Fibroblast of pulmonary artery (primary cell): Measurements from ENCODE around the gene CHRNB2.
A peak's percentile ranks its signal among the peaks of the same experiment; 100 is the strongest.

Source experiments
- DNase-seq: peaks from one replicate; pipeline ENCODE4 v3.0.0-alpha.2; 2010; ENCODE audit warnings: low read depth
- H3K4me3 ChIP-seq: replicated peaks from 2 replicates; pipeline ENCODE4 v1.5.1; 2011; ENCODE audit warnings: low read depth, mild to moderate bottlenecking, control low read depth, low read length, moderate library complexity
- CTCF ChIP-seq: IDR thresholded peaks from 2 replicates; pipeline ENCODE4 v1.5.1; 2011; ENCODE audit warnings: mild to moderate bottlenecking, control low read depth, low read length, inconsistent platforms; ENCODE audit errors: missing control alignments

The CHRNB2 gene

DNA sequence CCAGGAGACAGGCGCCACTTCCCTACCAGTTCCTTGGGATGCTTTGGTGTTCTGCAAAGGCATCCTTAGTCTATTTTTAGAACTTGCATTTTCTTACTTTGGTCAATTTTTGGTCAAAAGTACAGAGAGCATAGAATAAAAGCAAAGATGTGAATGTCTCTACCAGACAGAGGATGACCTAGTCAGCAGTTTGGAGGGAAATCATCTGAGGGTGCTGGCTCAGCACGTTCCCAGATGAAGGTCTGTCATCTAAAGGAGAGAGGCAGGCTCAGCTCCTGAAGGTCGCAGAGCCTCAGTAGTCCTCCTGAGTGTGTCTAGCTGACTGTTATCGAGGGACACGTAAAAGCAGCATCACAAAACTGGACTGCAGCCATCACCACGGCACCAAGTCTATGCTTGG, 15.3 kb downstream of the CHRNB2 start:
- no peak for TF ChIP-seq CTCF
- no peak overlapping the region for H3K4me3 ChIP-seq
- DNase-seq: no peak

DNA sequence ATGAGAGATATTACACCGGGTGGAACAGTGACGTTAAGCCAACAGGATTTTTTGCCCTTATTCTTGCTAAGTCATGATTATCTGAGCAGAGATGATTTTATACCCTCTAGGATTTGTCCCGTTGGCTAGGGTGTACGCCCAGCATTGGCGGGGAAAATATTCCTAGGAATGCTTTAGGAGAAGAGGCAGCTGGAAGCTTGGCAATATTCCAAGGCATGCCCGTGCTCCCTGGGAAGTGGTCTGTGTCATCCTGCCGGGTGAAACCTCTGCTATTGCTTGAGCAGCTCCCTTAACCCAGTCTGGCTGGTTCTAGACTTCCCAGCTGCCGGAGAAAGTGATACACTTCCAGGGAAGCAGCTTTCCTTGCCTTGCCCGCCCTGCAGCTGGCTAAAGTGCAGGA, 16.2 kb downstream of the CHRNB2 start:
- no peak for TF ChIP-seq CTCF
- peak; percentile 73 for DNase-seq
- no peak overlapping the region for H3K4me3 ChIP-seq

GRCh38 chr1:154584267-154584994, 16.9 kb downstream of the CHRNB2 start:
- H3K4me3 ChIP-seq: no peak overlapping the region
- DNase-seq: peak; percentile 17
- TF ChIP-seq CTCF: peak; percentile 13

- H3K4me3 ChIP-seq: no peak overlapping the region
- no peak for DNase-seq
- TF ChIP-seq CTCF: no peak
Measured at GRCh38 chr1:154586231-154586630, 18.7 kb downstream of the CHRNB2 start.

- TF ChIP-seq CTCF: no peak
- DNase-seq: no peak
Measured at GRCh38 chr1:154586641-154587040, 19.1 kb downstream of the CHRNB2 start.

GRCh38 chr1:154589780-154590179, 22.2 kb downstream of the CHRNB2 start:
- no peak overlapping the region for H3K4me3 ChIP-seq
- no peak for DNase-seq
- no peak for TF ChIP-seq CTCF

More at GRCh38 chr1:154586641-154587040, 19.1 kb downstream of the CHRNB2 start:
- H3K4me3 ChIP-seq: no peak overlapping the region

DNA sequence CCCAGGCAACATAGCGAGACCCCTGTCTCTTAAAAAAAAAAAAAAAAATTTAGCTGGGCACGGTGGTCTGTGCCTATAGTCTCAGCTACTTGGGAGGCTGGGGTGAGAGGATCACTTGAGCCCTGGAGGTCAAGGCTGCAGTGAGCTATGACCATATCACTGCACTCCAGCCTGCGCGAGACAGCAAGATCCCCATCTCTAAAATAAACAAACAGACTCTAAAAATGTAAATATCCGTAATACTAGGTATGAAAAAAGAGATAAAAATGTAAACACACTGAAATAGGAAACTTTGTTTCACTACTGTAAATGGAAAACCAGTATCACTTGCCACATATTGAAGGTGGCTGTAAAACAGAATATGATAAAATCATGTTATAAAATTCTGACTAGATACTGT, 23.2 kb downstream of the CHRNB2 start:
- DNase-seq: no peak
- no peak overlapping the region for H3K4me3 ChIP-seq
- no peak for TF ChIP-seq CTCF
